HG03439 (cell line): ENCODE data around the gene MCU.

ENCODE experiments used
- ATAC-seq: cut with Tn5 transposase; IDR thresholded peaks from one replicate; pipeline ENCODE4 v1.9.1; 2021; ENCODE audit warnings: mild to moderate bottlenecking, moderate library complexity; ENCODE audit not compliant: unreplicated experiment

The MCU gene

DNA sequence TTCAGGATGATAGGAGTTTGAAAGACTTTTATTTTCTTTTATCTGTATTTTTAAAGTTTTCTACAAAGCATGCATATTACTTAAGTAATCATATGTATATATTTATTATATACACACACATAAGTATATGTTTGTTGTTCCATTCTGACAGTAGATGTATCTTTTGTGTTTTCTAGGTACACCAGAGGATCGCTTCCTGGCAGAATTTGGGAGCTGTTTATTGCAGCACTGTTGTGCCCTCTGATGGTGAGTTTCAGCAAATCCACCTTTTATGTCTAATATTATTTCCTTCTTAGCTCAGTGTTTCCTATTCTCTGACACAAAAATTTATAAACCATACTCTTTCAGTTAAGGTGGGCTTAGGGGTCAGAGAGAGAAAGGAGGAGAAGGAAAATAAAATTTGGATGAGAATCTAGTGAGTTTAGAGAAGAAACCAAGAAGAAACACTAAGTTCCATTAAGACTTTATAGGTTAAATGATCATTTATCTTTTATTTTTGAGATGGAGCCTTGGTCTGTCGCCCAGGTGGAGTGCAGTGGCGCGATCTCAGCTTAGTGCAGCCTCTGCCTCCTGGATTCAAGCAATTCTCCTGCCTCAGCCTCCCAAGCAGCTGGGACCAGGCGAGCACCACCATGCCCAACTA, 142.4 kb downstream of the MCU start:
- no peak for ATAC-seq

GRCh38 chr10:72840319-72840718, 148.4 kb downstream of the MCU start:
- no peak for ATAC-seq

DNA sequence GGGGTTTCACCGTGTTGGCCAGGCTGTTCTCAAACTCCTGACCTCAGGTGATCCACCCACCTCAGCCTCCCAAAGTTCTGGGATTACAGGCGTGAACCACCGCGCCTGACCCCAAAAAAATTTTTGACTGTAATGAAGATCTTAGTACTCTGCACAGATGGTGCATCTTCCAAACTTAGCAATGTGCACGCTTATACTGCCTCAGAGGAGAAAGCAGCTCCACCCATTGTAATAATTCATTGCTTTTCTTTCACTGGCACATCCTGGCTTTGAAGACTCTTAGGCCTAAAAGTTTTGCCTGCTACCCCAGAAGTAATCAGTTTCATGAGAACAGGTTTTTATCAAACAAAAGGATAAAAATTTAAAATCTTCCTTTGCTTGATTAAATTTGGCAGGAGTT, 149.5 kb downstream of the MCU start:
- no peak for ATAC-seq

DNA sequence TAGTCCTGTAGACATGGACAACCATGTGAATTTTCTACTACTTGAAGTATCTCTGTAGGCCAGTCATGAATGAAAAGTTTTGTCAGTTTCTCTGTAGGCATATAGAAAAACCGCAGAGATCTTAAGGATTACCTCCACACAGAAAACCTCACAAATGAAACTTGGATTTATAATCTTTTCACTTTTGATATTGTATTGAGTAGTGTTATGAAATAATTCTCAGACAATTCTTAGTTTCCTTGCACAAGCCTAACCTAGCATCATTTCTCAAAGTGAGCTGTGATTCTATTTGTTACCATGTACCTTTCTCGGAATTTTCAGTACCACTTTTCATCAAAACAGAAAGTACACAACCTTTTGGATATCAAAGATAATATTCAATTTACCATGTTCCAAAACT, 150.2 kb downstream of the MCU start:
- no peak for ATAC-seq

DNA sequence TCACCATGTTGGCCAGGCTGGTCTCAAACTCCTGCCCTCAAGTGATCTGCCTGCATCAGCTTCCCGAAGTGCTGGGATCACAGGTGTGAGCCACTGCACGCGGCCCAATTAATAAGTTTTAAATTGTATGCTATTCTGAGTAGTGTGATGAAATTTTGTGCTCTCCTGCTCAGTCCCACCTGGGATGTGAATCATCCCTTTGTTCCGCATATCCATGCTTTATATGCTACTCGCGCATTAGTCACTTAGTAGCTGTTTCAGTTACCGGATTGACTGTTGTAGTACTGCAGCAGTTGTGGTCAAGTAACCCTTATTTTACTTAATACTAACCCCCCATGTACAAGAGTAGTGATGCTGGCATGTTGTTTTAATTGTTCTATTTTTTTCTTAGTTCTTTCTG, 154.3 kb downstream of the MCU start:
- ATAC-seq: no peak

GRCh38 chr10:72847681-72848080, 155.7 kb downstream of the MCU start:
- ATAC-seq: no peak

GRCh38 chr10:72850861-72851260, 158.9 kb downstream of the MCU start:
- ATAC-seq: no peak

- ATAC-seq: no peak
Measured at GRCh38 chr10:72851509-72851908, 159.6 kb downstream of the MCU start.

- no peak for ATAC-seq
Measured at GRCh38 chr10:72852508-72852907, 160.6 kb downstream of the MCU start.

DNA sequence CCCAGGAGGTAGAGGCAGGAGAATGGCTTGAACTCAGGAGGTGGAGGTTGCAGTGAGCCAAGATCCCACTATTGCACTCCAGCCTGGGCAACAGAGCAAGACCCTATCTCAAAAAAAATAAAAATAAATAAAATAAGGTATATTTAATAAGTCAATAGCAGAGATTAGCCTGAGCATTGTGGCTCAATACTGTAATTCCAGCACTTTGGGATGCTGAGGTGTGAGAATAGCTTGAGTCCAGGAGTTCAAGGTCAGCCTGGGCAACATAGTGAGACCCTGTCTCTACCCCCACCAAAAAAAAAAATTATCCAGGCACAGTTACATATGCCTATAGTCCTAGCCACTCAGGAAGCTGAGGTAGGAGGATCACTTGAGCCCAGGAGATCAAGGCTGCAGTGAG, 163.2 kb downstream of the MCU start:
- ATAC-seq: no peak

- no peak for ATAC-seq
Measured at GRCh38 chr10:72855790-72856189, 163.8 kb downstream of the MCU start.

GRCh38 chr10:72858067-72858466, 166.1 kb downstream of the MCU start:
- ATAC-seq: no peak

DNA sequence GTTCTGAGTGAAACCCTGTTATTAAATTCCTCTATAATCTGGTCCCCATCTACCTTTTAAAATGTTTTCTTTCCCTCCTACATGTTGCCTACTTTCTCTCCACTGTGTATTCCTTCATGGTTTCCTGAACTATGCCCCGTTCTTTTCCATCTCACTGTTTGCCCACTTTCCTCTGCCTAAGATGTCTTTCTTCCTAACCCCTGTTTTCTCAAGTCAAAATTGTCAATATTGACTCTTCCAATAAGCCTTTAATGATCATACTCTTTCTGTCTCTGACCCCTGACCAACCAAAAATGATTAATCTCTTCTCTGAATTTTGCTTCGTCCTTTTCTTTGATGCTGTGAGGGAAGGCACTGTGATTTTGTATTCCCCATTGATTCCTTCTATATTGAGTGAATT, 171.0 kb downstream of the MCU start:
- ATAC-seq: no peak

GRCh38 chr10:72875250-72876055, 183.5 kb downstream of the MCU start:
- ATAC-seq: no peak

- ATAC-seq: no peak
Measured at GRCh38 chr10:72879245-72879644, 187.3 kb downstream of the MCU start.

- no peak for ATAC-seq
Measured at GRCh38 chr10:72881291-72881690, 189.3 kb downstream of the MCU start.

DNA sequence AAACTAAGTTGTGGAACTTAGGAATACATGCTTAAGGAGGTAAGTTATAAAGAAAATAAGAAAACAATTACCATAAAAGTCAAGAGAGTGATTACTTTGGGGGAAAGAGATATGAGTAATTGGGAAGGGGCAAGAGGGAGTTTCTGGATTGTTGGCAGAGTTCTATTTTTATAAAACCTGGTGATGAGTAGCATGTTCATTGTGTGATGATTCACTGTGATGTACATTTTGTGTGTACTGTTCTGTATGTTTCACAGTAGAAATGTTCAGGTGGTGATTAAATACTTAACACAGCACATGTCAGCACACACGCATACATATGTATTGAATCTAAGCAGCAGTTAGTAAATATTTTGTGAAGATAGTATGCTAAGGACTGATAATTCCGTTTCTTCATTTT, 191.9 kb downstream of the MCU start:
- ATAC-seq: no peak

DNA sequence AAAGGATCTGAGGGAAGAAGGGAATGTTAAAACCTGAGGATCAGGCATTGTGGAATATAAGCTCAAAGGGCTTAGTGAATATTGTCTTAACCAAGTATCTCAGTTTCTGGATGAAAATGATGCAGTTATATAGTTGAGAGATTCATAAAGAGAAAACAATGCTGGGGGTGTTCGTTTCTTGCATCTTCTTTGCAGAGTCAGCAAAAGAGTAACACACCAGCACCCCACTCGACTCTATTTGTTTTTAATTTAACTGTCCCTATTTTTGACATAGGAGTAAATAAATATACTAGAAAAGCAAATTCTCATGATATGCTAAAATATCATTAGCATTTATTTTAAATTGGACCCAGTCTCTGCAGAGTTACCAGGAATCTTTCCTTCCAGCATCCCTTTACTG, 194.0 kb downstream of the MCU start:
- ATAC-seq: no peak

DNA sequence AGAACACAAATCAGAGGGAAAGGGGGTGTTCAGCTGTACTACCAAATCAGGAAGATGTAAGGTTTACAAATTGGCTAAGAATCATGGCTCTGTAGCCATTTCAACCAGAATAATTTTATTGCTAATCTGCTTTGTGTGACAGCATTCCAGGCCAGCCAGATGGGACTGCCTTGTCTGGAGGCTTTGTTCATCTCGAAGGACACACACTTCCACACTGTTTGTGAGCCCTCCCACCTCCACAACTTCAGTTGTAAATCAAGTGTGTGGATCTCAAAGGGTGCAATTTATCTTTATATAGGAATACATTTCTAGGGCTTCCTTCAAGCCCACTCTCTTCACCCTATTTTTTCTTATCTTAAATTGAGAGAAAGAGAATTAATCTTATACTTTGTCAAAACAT, 194.7 kb downstream of the MCU start:
- no peak for ATAC-seq

DNA sequence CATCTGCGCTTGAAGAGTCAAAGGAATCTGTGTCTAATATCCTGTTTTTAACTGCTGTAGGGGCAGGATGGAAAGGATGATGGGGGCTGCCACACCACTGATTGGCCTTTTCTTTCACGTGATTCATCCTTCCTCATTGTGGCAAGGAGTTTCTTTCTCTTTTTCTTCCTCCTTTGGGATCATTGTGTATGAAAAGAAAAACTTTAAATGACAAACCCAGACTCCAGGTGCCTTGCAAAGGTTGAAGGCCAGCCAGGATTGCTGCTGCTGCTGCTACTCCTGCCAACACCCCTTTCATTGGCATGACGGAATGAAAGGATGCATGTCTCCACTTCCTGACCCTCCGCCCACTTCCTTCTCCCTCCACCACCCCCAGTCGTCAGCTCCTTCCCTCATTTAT, 195.1 kb downstream of the MCU start:
- ATAC-seq: no peak

DNA sequence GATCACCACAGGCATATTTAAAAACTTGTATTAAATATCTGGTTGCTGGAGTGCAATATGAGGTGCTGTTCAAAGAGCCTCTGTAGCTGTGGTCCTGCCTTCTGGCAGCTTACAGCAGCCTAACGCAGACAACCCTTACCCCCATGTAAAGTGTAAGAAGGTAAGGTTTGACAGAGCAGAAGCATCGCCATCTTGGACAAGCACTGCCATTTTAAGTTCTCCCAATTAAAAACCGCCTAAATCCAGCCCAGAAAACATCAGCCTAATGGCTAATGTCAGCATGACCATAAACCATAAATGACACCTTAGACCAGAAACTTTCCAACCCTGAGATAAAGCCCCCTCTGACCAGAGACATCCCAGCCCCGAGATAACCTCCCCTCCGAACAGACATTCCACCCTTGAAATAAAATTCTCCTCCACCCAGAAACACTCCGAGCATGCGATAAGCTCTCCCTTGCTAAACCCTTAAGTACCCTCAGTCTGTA, 196.3 kb downstream of the MCU start:
- ATAC-seq: no peak

DNA sequence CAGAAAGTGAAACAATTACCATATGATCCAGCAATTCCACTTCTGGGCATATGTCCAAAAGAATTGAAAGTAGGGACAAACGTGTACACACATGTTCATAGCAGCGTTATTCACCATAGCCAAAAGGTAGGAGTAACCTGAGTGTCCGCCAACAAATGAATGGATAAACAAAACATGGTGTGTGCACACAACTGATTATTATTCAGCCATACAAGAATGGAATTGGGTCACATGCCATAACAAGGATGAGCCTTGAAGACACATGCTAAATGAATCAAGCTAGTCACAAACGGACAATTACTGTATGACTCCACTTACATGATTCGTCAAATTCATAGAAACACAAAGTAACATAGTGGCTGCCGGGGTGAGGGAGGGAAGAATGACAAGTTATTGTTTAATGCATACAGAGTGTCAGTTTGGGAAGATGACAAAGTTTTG, 197.5 kb downstream of the MCU start:
- ATAC-seq: no peak
